K562 (cell line): ENCODE data around the gene HTR4. TPM values are rescaled to one million over a fixed set of nuclear protein-coding genes. Genes with fewer than 3 reads are reported as not detected.

Experiments
- ARID1B ChIP-seq: fragments of 450-650 bp; IDR thresholded peaks from 2 replicates; pipeline ENCODE4 v1.6.1; 2016; ENCODE audit warnings: antibody characterized with exemption, mild to moderate bottlenecking, inconsistent platforms
- BCL6 ChIP-seq: fragments of 250-450 bp; sonication (Bioruptor Pico); IDR thresholded peaks from 2 replicates; pipeline ENCODE4 v1.4.0; 2020
- BRD4 ChIP-seq: fragments of 200-600 bp; sonication (generic); IDR thresholded peaks from 2 replicates; pipeline ENCODE4 v1.6.1; 2017; ENCODE audit warnings: inconsistent platforms
- CREB1 ChIP-seq, 2 experiments: sonication (generic) in 1 of 2; formaldehyde crosslinking in 1 of 2; IDR thresholded peaks; 2 replicates each; pipeline versions ENCODE4 v1.6.1 to v1.8.0; 2012 to 2022; ENCODE audit warnings: inconsistent platforms in 1 of 2, mild to moderate bottlenecking in 1 of 2, missing genetic modification reagents in 1 of 2, moderate library complexity in 1 of 2
- DDX20 ChIP-seq: fragments of 450-650 bp; IDR thresholded peaks from 2 replicates; pipeline ENCODE4 v1.6.1; 2016; ENCODE audit warnings: missing genetic modification characterization, low read depth, mild to moderate bottlenecking, missing compliant biosample characterization, moderate library complexity
- FOXP1 ChIP-seq: sonication (generic); formaldehyde crosslinking; IDR thresholded peaks from 2 replicates; pipeline ENCODE4 v1.8.0; 2022; ENCODE audit warnings: mild to moderate bottlenecking, missing genetic modification reagents
- GABPA ChIP-seq: fragments of 200-800 bp; sonication (Bioruptor generic); conservative IDR thresholded peaks from 2 replicates; pipeline ENCODE4 v1.6.1; 2016; ENCODE audit warnings: low read depth, missing genetic modification characterization, missing compliant biosample characterization
- GATA2 ChIP-seq: sonication (generic); formaldehyde crosslinking; IDR thresholded peaks from 2 replicates; pipeline ENCODE4 v1.4.0; 2020; ENCODE audit warnings: mild to moderate bottlenecking, missing genetic modification reagents
- KDM1A ChIP-seq, 2 experiments: fragments of 450-650 bp; IDR thresholded peaks; 2 replicates each; pipeline ENCODE4 v1.6.1; 2016; ENCODE audit warnings: mild to moderate bottlenecking in 2 of 2
- MBD1 ChIP-seq: fragments of 250-450 bp; sonication (Bioruptor Pico); IDR thresholded peaks from 2 replicates; pipeline ENCODE4 v1.8.0; 2022; ENCODE audit warnings: inconsistent platforms
- MBD2 ChIP-seq: sonication (generic); IDR thresholded peaks from 2 replicates; pipeline ENCODE4 v1.6.1; 2016; ENCODE audit warnings: low read depth, borderline replicate concordance
- PML ChIP-seq: IDR thresholded peaks from 2 replicates; pipeline ENCODE4 v1.6.1; 2012; ENCODE audit warnings: low read length, inconsistent platforms
- SMARCA5 ChIP-seq: fragments of 450-650 bp; IDR thresholded peaks from 2 replicates; pipeline ENCODE4 v1.6.1; 2016
- TCF3 ChIP-seq: sonication (generic); formaldehyde crosslinking; IDR thresholded peaks from 2 replicates; pipeline ENCODE4 v1.4.0; 2020; ENCODE audit warnings: mild to moderate bottlenecking, missing genetic modification reagents
- ZNF41 ChIP-seq: fragments of 250-450 bp; sonication (Bioruptor Pico); conservative IDR thresholded peaks from 2 replicates; pipeline ENCODE4 v1.4.0; 2020; ENCODE audit warnings: mild to moderate bottlenecking
- ZNF449 ChIP-seq: fragments of 250-450 bp; sonication (Bioruptor Pico); IDR thresholded peaks from 2 replicates; pipeline ENCODE4 v1.8.0; 2022; ENCODE audit warnings: moderate library complexity, mild to moderate bottlenecking, inconsistent platforms
- ZNF589 ChIP-seq: fragments of 200-800 bp; sonication (Bioruptor generic); IDR thresholded peaks from 2 replicates; pipeline ENCODE4 v1.6.1; 2016; ENCODE audit warnings: low read depth, missing genetic modification characterization, missing compliant biosample characterization
- ZNF76 ChIP-seq: fragments of 250-450 bp; sonication (Bioruptor Pico); IDR thresholded peaks from 2 replicates; pipeline ENCODE4 v1.4.0; 2020; ENCODE audit warnings: mild to moderate bottlenecking, moderate library complexity, borderline replicate concordance
- polyA plus RNA-seq, 8 experiments: library from polyadenylated mRNA; depleted of rRNA in 4 of 8; stranded (reverse) in 5 of 8; unstranded in 3 of 8; fragments of >200 nt; fragmentation: Nextera tagmentation in 2 of 8; fragmentation: Illumina TruSeq in 1 of 8; extraction: Ambion mirVana in 2 of 8; extraction: Trizol in 1 of 8; gene quantifications; 2 replicates each; pipeline versions ENCODE4 v1.2.1 to v1.2.3, GENCODE V29; 2011 to 2014; ENCODE audit warnings: inconsistent platforms in 1 of 8, missing spikeins in 1 of 8
- total RNA-seq, 7 experiments: library from RNA; depleted of rRNA in 6 of 7; stranded (reverse); fragments of >200 nt in 6 of 7; fragmentation: Illumina TruSeq in 2 of 7; extraction: Trizol in 2 of 7; gene quantifications; 2 replicates each; pipeline versions ENCODE4 v1.2.1 to v1.2.3, GENCODE V29; 2011 to 2021; ENCODE audit warnings: low replicate concordance in 1 of 7
- TF ChIP-seq, protein P1 (sequence below), 2 experiments: fragments of 450-650 bp; conservative IDR thresholded peaks; 2 replicates each; pipeline ENCODE4 v1.6.1; 2017; ENCODE audit warnings: mild to moderate bottlenecking in 2 of 2, moderate library complexity in 2 of 2
- TF ChIP-seq, protein P2 (sequence below): fragments of 250-450 bp; sonication (Bioruptor Pico); IDR thresholded peaks from 2 replicates; pipeline ENCODE4 v1.8.0; 2021; ENCODE audit warnings: moderate library complexity, mild to moderate bottlenecking, inconsistent platforms
- TF ChIP-seq, protein P3 (sequence below): sonication (generic); formaldehyde crosslinking; IDR thresholded peaks from 2 replicates; pipeline ENCODE4 v1.9.0; 2022; ENCODE audit warnings: mild to moderate bottlenecking, missing genetic modification reagents

The HTR4 gene
- total and polyA plus RNA-seq, 9 of the 15 experiments (the other 6 are each of a cell fraction or from before 2014, with no cell fraction given): 0.13 TPM; not detected in 8

DNA sequence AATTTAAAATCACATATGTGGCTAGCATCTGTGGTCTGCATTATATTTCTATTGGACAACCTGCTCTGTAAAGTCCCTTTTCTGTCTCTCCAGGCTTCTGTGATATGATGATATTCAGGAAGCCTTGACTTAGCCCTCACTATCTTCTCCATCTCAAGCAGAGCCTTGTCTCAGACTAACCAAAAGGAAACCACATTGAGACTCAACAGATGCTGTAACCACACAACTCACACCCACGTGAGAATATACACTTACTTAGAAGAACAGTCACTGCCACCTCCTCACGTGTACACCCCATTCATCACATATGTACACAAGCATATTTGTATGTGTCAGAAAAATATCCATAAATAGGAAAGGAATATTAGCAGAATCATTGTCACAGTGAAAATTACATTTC lies 33.6 kb downstream of the HTR4 start (continued):
- TF ChIP-seq, protein P1, sequence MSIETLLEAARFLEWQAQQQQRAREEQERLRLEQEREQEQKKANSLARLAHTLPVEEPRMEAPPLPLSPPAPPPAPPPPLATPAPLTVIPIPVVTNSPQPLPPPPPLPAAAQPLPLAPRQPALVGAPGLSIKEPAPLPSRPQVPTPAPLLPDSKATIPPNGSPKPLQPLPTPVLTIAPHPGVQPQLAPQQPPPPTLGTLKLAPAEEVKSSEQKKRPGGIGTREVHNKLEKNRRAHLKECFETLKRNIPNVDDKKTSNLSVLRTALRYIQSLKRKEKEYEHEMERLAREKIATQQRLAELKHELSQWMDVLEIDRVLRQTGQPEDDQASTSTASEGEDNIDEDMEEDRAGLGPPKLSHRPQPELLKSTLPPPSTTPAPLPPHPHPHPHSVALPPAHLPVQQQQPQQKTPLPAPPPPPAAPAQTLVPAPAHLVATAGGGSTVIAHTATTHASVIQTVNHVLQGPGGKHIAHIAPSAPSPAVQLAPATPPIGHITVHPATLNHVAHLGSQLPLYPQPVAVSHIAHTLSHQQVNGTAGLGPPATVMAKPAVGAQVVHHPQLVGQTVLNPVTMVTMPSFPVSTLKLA (conservative IDR thresholded peaks at IDR 0.05): 0 out of 4 replicates have a peak, but pooled peaks of 1 of the 2 experiments have one; percentile 16
- TF ChIP-seq PML (peak; percentile 32; the same call in 1 of the 2 replicates), ARID1B (peak; percentile 60), DDX20 (tag) (no peak), ZNF76 (CRISPR knock-in tag) (no peak), TCF3 (CRISPR knock-in tag) (peak; percentile 18; the same call in 1 of the 2 replicates), ZNF589 (no peak), BRD4 (no peak), ZNF449 (CRISPR knock-in tag) (no peak), MBD1 (CRISPR knock-in tag) (no peak), FOXP1 (CRISPR knock-in tag) (no peak), ZNF41 (no peak), CREB1 (IDR thresholded peaks at IDR 0.05) (no peak), CREB1 (CRISPR knock-in tag; IDR thresholded peaks at IDR 0.05) (no peak), MBD2 (no peak), KDM1A (IDR thresholded peaks at IDR 0.05) (peak; percentile 38 to 91; a peak in 3 of 4 replicates), GATA2 (peak; percentile 82), GABPA (no peak), SMARCA5 (no peak), BCL6 (CRISPR knock-in tag) (no peak)
- TF ChIP-seq, protein P2, sequence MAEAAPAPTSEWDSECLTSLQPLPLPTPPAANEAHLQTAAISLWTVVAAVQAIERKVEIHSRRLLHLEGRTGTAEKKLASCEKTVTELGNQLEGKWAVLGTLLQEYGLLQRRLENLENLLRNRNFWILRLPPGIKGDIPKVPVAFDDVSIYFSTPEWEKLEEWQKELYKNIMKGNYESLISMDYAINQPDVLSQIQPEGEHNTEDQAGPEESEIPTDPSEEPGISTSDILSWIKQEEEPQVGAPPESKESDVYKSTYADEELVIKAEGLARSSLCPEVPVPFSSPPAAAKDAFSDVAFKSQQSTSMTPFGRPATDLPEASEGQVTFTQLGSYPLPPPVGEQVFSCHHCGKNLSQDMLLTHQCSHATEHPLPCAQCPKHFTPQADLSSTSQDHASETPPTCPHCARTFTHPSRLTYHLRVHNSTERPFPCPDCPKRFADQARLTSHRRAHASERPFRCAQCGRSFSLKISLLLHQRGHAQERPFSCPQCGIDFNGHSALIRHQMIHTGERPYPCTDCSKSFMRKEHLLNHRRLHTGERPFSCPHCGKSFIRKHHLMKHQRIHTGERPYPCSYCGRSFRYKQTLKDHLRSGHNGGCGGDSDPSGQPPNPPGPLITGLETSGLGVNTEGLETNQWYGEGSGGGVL (CRISPR knock-in tag): no peak
- TF ChIP-seq, protein P3, sequence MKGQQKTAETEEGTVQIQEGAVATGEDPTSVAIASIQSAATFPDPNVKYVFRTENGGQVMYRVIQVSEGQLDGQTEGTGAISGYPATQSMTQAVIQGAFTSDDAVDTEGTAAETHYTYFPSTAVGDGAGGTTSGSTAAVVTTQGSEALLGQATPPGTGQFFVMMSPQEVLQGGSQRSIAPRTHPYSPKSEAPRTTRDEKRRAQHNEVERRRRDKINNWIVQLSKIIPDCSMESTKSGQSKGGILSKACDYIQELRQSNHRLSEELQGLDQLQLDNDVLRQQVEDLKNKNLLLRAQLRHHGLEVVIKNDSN (CRISPR knock-in tag): no peak
